IMR-90 (cell line): ENCODE data around the gene QSER1. TPM values are rescaled to one million over a fixed set of nuclear protein-coding genes. Genes with fewer than 3 reads are reported as not detected.

Experiments
- ATAC-seq: fragments of 200-7000 bp; cut with Tn5 transposase; 2 replicates; pipeline ENCODE4 v1.9.1; 2020; ENCODE audit warnings: low read depth, mild to moderate bottlenecking, moderate library complexity
- BruUV-seq: library from RNA; stranded (reverse); fragments of 400-500 nt; replicated peaks from 2 replicates; lab custom pipeline; 2021; lab: Mats Ljungman, UMichigan
- CTCF ChIA-PET: fragments of 300-600 bp; formaldehyde crosslinking; extraction: SDS; loops from one replicate; lab custom pipeline; 2021; ENCODE audit warnings: antibody characterized with exemption; lab: Yijun Ruan, JAX
- POLR2A ChIA-PET: fragments of 300-600 bp; sonication (Branson Sonifier 250); formaldehyde crosslinking; loops from one replicate; lab custom pipeline; 2022; ENCODE audit warnings: antibody characterized with exemption; ENCODE audit not compliant: unreplicated experiment; lab: Charles Lee
- DNase-seq: peaks from one replicate; pipeline ENCODE4 v3.0.0; 2013
- H2AFZ ChIP-seq: replicated peaks from 2 replicates; pipeline ENCODE3; 2013; ENCODE audit warnings: low read length, mild to moderate bottlenecking; ENCODE audit not compliant: poor library complexity
- H2AK5ac ChIP-seq: 2 replicates; pipeline ENCODE4 v1.6.1; 2013; ENCODE audit warnings: low read depth, low read length, inconsistent platforms
- H2AK9ac ChIP-seq: replicated peaks from 2 replicates; pipeline ENCODE3; 2013; ENCODE audit warnings: mild to moderate bottlenecking, low read depth, low read length, moderate library complexity; ENCODE audit not compliant: poor library complexity
- H2BK120ac ChIP-seq: 2 replicates; pipeline ENCODE4 v1.6.1; 2013; ENCODE audit warnings: low read depth, low read length, inconsistent platforms
- H2BK15ac ChIP-seq: 3 replicates; pipeline ENCODE4 v1.6.1; 2013; ENCODE audit warnings: low read depth, low read length, inconsistent platforms
- H2BK20ac ChIP-seq: 2 replicates; pipeline ENCODE4 v1.6.1; 2013; ENCODE audit warnings: low read depth, mild to moderate bottlenecking, inconsistent platforms, low read length, moderate library complexity
- H2BK5ac ChIP-seq: 2 replicates; pipeline ENCODE4 v1.6.1; 2013; ENCODE audit warnings: mild to moderate bottlenecking, low read depth, low read length, inconsistent platforms; ENCODE audit not compliant: poor library complexity, severe bottlenecking
- H3K14ac ChIP-seq: replicated peaks from 2 replicates; pipeline ENCODE4 v1.6.1; 2013; ENCODE audit warnings: low read depth, low read length, inconsistent platforms
- H3K18ac ChIP-seq: 2 replicates; pipeline ENCODE4 v1.6.1; 2013; ENCODE audit warnings: low read depth, low read length, control low read depth
- H3K23ac ChIP-seq: 2 replicates; pipeline ENCODE4 v1.6.1; 2013; ENCODE audit warnings: low read depth, low read length, inconsistent platforms
- H3K27ac ChIP-seq: 2 replicates; pipeline ENCODE4 v1.5.1; 2013; ENCODE audit warnings: mild to moderate bottlenecking, control low read depth, low read length; ENCODE audit not compliant: insufficient read depth
- H3K27me3 ChIP-seq: 2 replicates; pipeline ENCODE4 v1.6.1; 2013; ENCODE audit warnings: low read length; ENCODE audit not compliant: control insufficient read depth, insufficient read depth
- H3K36me3 ChIP-seq: 2 replicates; pipeline ENCODE4 v1.6.1; 2013; ENCODE audit warnings: low read length, mixed read lengths; ENCODE audit not compliant: control insufficient read depth, insufficient read depth
- H3K4ac ChIP-seq: 2 replicates; pipeline ENCODE4 v1.6.1; 2013; ENCODE audit warnings: low read depth, low read length, inconsistent platforms
- H3K4me1 ChIP-seq: 2 replicates; pipeline ENCODE4 v1.6.1; 2013; ENCODE audit warnings: low read length, mixed read lengths; ENCODE audit not compliant: control insufficient read depth, insufficient read depth
- H3K4me2 ChIP-seq: 2 replicates; pipeline ENCODE4 v1.6.1; 2013; ENCODE audit warnings: low read depth, mild to moderate bottlenecking, control low read depth, low read length, moderate library complexity
- H3K4me3 ChIP-seq: 2 replicates; pipeline ENCODE4 v1.5.1; 2013; ENCODE audit warnings: low read depth, mild to moderate bottlenecking, control low read depth, low read length, moderate library complexity; ENCODE audit not compliant: insufficient read depth
- H3K56ac ChIP-seq: 2 replicates; pipeline ENCODE4 v1.6.1; 2013; ENCODE audit warnings: low read length, inconsistent platforms; ENCODE audit not compliant: insufficient read depth; ENCODE audit errors: extremely low read depth
- H3K79me1 ChIP-seq, 2 experiments: 2 replicates each; pipeline ENCODE4 v1.6.1; 2013; ENCODE audit warnings: low read length in 2 of 2, inconsistent platforms in 1 of 2, low read depth in 1 of 2
- H3K9ac ChIP-seq: 2 replicates; pipeline ENCODE4 v1.6.1; 2013; ENCODE audit warnings: low read depth, low read length, control low read depth
- H3K9me1 ChIP-seq: 2 replicates; pipeline ENCODE4 v1.6.1; 2013; ENCODE audit warnings: low read length, inconsistent platforms; ENCODE audit not compliant: insufficient read depth
- H3K9me3 ChIP-seq: 2 replicates; pipeline ENCODE4 v1.6.1; 2013; ENCODE audit warnings: low read length; ENCODE audit not compliant: control insufficient read depth, insufficient read depth
- H4K20me1 ChIP-seq: 2 replicates; pipeline ENCODE4 v1.6.1; 2013; ENCODE audit warnings: low read length, inconsistent platforms; ENCODE audit not compliant: insufficient read depth
- H4K5ac ChIP-seq: 2 replicates; pipeline ENCODE4 v1.6.1; 2013; ENCODE audit warnings: mild to moderate bottlenecking, low read depth, low read length, control low read depth
- H4K8ac ChIP-seq, 2 experiments: 2 replicates each; pipeline ENCODE4 v1.6.1; 2013; ENCODE audit warnings: low read depth in 2 of 2, low read length in 2 of 2, control low read depth in 1 of 2, inconsistent platforms in 1 of 2
- H4K91ac ChIP-seq: 2 replicates; pipeline ENCODE4 v1.6.1; 2013; ENCODE audit warnings: low read depth, low read length, inconsistent platforms; ENCODE audit not compliant: insufficient read depth
- CHD1 ChIP-seq: IDR thresholded peaks from 2 replicates; pipeline ENCODE4 v1.6.1; 2012; ENCODE audit warnings: low read depth, low read length, improper control_type of control experiment
- FOS ChIP-seq: fragments of 150-350 bp; IDR thresholded peaks from 2 replicates; pipeline ENCODE4 v1.6.1; 2016; ENCODE audit warnings: low read depth, low read length
- MAFK ChIP-seq: IDR thresholded peaks from 2 replicates; pipeline ENCODE4 v1.6.1; 2012; ENCODE audit warnings: low read depth, low read length, improper control_type of control experiment
- MXI1 ChIP-seq: IDR thresholded peaks from 2 replicates; pipeline ENCODE4 v1.6.1; 2012; ENCODE audit warnings: low read depth, mild to moderate bottlenecking, low read length, moderate library complexity, borderline replicate concordance
- WGBS, 2 experiments: methylation state at CpG; one replicate each; pipeline versions ENCODE4 v1.1.5 to v1.1.7; 2013; ENCODE audit warnings: missing lambda C conversion rate in 2 of 2; ENCODE audit not compliant: insufficient read length in 1 of 2; ENCODE audit errors: extremely low coverage in 2 of 2; 5-methylcytosine and 5-hydroxymethylcytosine counted together
- dilution Hi-C: fragments of 300-500 bp; cut with HindIII; formaldehyde crosslinking; loops from one replicate; pipeline ENCODE4 v1.14.3; 2018; ENCODE audit warnings: low sequenced_read_pairs; ENCODE audit not compliant: unreplicated experiment
- in situ Hi-C: fragments of 300-500 bp; cut with MboI; formaldehyde crosslinking; loops from 3 replicates; pipeline ENCODE4 v1.14.3; 2019; ENCODE audit warnings: low sequenced_read_pairs, inconsistent platforms, mixed read lengths
- intact Hi-C: fragments of 100-400 bp; cut with micrococcal nuclease; formaldehyde crosslinking; loops from 2 replicates; pipeline ENCODE4 v1.10.0; 2022
- polyA plus RNA-seq, 3 experiments: library from polyadenylated mRNA; depleted of rRNA; stranded (reverse); fragments of >200 nt; gene quantifications; 2 replicates each; pipeline ENCODE4 v1.2.3, GENCODE V29; 2012; ENCODE audit warnings: low replicate concordance in 1 of 3
- total RNA-seq: library from RNA; depleted of rRNA; stranded (reverse); fragments of >200 nt; gene quantifications from 2 replicates; pipeline ENCODE4 v1.2.3, GENCODE V29; 2012
- TF ChIP-seq, protein P1 (sequence below): fragments of 150-350 bp; IDR thresholded peaks from 2 replicates; pipeline ENCODE4 v1.6.1; 2017; ENCODE audit warnings: mild to moderate bottlenecking, antibody characterized with exemption, low read length, low read depth

The QSER1 gene
- total and polyA plus RNA-seq, 2 of the 4 experiments (the other 2 are of a cell fraction) = 5.9 to 15.6 TPM

GRCh38 chr11:32947978-32948377 lies 55.4 kb downstream of the QSER1 start:
- POLR2A ChIA-PET = no interaction called here
- dilution Hi-C loops = no loop called here
- intact Hi-C loops = no loop called here

More at GRCh38 chr11:32947978-32948377, 55.4 kb downstream of the QSER1 start:
- H3K18ac ChIP-seq = no peak overlapping the region
- H2BK15ac ChIP-seq = no peak overlapping the region
- H3K79me1 ChIP-seq = peaks cover 0 to 12% of the 10 kb centered on the region in 2 experiments; a peak in 3 of 4 replicates
- H2BK5ac ChIP-seq = no peak overlapping the region
- TF ChIP-seq MXI1 (no peak), CHD1 (no peak), MAFK (no peak), FOS (no peak)
- TF ChIP-seq, protein P1, sequence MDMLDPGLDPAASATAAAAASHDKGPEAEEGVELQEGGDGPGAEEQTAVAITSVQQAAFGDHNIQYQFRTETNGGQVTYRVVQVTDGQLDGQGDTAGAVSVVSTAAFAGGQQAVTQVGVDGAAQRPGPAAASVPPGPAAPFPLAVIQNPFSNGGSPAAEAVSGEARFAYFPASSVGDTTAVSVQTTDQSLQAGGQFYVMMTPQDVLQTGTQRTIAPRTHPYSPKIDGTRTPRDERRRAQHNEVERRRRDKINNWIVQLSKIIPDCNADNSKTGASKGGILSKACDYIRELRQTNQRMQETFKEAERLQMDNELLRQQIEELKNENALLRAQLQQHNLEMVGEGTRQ = no peak
- H3K14ac ChIP-seq = no peak overlapping the region
- H3K4me2 ChIP-seq = no peak overlapping the region
- H3K4me1 ChIP-seq = no peaks in the 10 kb centered on the region
- H3K27ac ChIP-seq = no peak overlapping the region
- no peaks in the 10 kb centered on the region for H3K9me1 ChIP-seq
- WGBS, 2 experiments = no CpG with 5 or more reads among the region's 2 CpGs
- no peak overlapping the region for H4K8ac ChIP-seq
- in situ Hi-C loops = loop anchor here (25.0 kb wide), 1 partner anchor 136 kb away; no protein-coding TSS in a partner anchor
- no peaks in the 10 kb centered on the region for H4K20me1 ChIP-seq
- H3K27me3 ChIP-seq = no peaks in the 10 kb centered on the region
- ATAC-seq (no peak), DNase-seq (no peak)
- no peak overlapping the region for H4K91ac ChIP-seq
- H2AK9ac ChIP-seq = no peak overlapping the region
- no peak overlapping the region for H2AK5ac ChIP-seq
- no peak overlapping the region for H4K5ac ChIP-seq
- no peak overlapping the region for H2BK20ac ChIP-seq
- H3K4ac ChIP-seq = no peak overlapping the region
- CTCF ChIA-PET = no interaction called here
- H3K4me3 ChIP-seq = no peak overlapping the region
- no peak overlapping the region for H3K56ac ChIP-seq
- no peak overlapping the region for H2BK120ac ChIP-seq
- no peak overlapping the region for H2AFZ ChIP-seq
- H3K36me3 ChIP-seq = no peaks in the 10 kb centered on the region
- no TSS peak for BruUV-seq
- H3K23ac ChIP-seq = no peak overlapping the region
- no peaks in the 10 kb centered on the region for H3K9me3 ChIP-seq
- no peak overlapping the region for H3K9ac ChIP-seq
